ENCODE data around the gene CGB8. TPM values are rescaled to one million over a fixed set of nuclear protein-coding genes. Genes with fewer than 3 reads are reported as not detected.

CGB8 gene
- total RNA-seq, 1 experiment from 2014 or later, result not detected

DNA sequence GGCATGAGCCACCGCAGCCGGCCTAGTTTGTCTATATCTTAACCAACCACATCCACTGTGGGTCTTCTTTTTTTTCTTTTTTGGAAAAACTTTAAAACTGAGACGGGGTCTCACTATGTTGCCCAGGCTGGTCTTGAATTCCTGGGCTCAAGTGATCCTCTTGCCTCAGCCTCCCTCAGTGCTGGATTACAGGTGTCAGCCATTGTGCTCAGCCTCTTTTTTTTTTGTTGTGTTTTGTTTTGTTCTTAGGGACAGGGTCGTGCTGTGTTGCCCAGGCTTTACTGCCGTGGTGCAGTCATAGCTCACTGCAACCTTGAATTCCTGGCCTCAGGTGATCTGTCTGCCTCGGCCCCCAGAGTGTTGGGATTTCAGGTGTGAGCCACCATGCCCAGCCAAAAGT, 43.8 kb upstream of the CGB8 start:
- ChIA-PET POLR2A (no interaction called here), CTCF (no interaction called here)
- H3K4me3 ChIP-seq (ENCODE audit: low read depth in 2 of 2, low read length in 2 of 2), result no peak overlapping the region
- peaks cover 9% of the 10 kb centered on the region for H3K36me3 ChIP-seq (ENCODE audit: control insufficient read depth, insufficient read depth, low read length)
- peaks cover 6% of the 10 kb centered on the region for H3K4me1 ChIP-seq (ENCODE audit: control insufficient read depth, insufficient read depth, low read length)
- in situ Hi-C loops (cut with HindIII; ENCODE audit: low pct_unique_long_range_greater_than_20kb, low sequenced_read_pairs), result no loop called here
- TF ChIP-seq, protein P1, sequence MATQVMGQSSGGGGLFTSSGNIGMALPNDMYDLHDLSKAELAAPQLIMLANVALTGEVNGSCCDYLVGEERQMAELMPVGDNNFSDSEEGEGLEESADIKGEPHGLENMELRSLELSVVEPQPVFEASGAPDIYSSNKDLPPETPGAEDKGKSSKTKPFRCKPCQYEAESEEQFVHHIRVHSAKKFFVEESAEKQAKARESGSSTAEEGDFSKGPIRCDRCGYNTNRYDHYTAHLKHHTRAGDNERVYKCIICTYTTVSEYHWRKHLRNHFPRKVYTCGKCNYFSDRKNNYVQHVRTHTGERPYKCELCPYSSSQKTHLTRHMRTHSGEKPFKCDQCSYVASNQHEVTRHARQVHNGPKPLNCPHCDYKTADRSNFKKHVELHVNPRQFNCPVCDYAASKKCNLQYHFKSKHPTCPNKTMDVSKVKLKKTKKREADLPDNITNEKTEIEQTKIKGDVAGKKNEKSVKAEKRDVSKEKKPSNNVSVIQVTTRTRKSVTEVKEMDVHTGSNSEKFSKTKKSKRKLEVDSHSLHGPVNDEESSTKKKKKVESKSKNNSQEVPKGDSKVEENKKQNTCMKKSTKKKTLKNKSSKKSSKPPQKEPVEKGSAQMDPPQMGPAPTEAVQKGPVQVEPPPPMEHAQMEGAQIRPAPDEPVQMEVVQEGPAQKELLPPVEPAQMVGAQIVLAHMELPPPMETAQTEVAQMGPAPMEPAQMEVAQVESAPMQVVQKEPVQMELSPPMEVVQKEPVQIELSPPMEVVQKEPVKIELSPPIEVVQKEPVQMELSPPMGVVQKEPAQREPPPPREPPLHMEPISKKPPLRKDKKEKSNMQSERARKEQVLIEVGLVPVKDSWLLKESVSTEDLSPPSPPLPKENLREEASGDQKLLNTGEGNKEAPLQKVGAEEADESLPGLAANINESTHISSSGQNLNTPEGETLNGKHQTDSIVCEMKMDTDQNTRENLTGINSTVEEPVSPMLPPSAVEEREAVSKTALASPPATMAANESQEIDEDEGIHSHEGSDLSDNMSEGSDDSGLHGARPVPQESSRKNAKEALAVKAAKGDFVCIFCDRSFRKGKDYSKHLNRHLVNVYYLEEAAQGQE (IDR thresholded peaks at IDR 0.05; ENCODE audit: insufficient read depth in 1 of 2, low read depth in 2 of 2, low read length in 1 of 2), result no peak
- no peak for TF ChIP-seq SIN3A (IDR thresholded peaks at IDR 0.05; ENCODE audit: borderline replicate concordance, insufficient read depth, low read depth, low read length)
- no peak for TF ChIP-seq TCF7L2 (IDR thresholded peaks at IDR 0.05; ENCODE audit: low read depth, low read length)
- TF ChIP-seq, protein P2, sequence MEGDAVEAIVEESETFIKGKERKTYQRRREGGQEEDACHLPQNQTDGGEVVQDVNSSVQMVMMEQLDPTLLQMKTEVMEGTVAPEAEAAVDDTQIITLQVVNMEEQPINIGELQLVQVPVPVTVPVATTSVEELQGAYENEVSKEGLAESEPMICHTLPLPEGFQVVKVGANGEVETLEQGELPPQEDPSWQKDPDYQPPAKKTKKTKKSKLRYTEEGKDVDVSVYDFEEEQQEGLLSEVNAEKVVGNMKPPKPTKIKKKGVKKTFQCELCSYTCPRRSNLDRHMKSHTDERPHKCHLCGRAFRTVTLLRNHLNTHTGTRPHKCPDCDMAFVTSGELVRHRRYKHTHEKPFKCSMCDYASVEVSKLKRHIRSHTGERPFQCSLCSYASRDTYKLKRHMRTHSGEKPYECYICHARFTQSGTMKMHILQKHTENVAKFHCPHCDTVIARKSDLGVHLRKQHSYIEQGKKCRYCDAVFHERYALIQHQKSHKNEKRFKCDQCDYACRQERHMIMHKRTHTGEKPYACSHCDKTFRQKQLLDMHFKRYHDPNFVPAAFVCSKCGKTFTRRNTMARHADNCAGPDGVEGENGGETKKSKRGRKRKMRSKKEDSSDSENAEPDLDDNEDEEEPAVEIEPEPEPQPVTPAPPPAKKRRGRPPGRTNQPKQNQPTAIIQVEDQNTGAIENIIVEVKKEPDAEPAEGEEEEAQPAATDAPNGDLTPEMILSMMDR (IDR thresholded peaks at IDR 0.05), result no peak
- no peak for TF ChIP-seq POLR2AphosphoS5 (IDR thresholded peaks at IDR 0.05; ENCODE audit: low read depth, low read length)
- DNase-seq (ENCODE audit: low read depth, low spot score), result no peak
- H3K27me3 ChIP-seq (ENCODE audit: control insufficient read depth, insufficient read depth, low read length), result no peaks in the 10 kb centered on the region
- no peak for ATAC-seq
- BruUV-seq (replicated peaks), result no TSS peak
- no peaks in the 10 kb centered on the region for H3K9me3 ChIP-seq (ENCODE audit: control insufficient read depth, insufficient read depth, low read depth, low read length)
- intact Hi-C loops (cut with micrococcal nuclease; ENCODE audit: unreplicated experiment), result no loop called here
- no peak overlapping the region for H3K27ac ChIP-seq (ENCODE audit: low read length)

DNA sequence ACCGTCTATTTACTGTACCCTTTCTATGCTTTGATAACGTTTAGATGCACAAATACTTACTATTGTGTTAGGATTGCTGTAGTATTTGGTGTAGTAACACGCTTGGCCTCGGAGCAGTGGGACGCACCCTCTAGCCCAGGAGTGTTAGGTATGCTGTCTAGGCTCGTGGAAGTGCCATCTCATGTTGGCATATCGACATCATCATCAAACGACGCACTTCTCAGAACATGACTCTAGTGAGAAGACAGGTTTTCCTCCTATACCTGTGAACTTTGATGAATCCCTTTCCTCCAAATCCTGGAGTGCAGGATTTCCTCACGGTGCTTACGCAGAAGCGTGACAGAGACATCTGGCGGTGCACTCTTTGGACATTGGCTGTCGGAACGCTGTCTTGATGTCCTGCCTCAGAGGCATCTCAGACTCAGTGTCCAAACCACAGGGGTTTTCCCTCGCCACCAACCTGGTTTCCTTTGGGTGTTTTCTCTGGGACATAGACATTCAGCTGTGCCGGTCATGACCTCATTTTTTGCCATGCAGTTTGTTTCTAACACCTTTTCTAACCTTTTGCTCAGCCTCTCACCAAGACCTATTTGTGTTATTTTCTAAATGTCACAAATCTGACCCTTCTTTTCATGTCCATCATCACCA, 42.6 kb upstream of the CGB8 start:
- ChIA-PET POLR2A (no interaction called here), CTCF (no interaction called here)
- peaks cover 9% of the 10 kb centered on the region for H3K36me3 ChIP-seq (ENCODE audit: control insufficient read depth, insufficient read depth, low read length)
- H3K4me3 ChIP-seq (ENCODE audit: low read depth in 2 of 2, low read length in 2 of 2), result no peak overlapping the region
- no peaks in the 10 kb centered on the region for H3K27me3 ChIP-seq (ENCODE audit: control insufficient read depth, insufficient read depth, low read length)
- TF ChIP-seq, protein P2 (IDR thresholded peaks at IDR 0.05), result no peak
- no peak for TF ChIP-seq POLR2AphosphoS5 (IDR thresholded peaks at IDR 0.05; ENCODE audit: low read depth, low read length)
- in situ Hi-C loops (cut with HindIII; ENCODE audit: low pct_unique_long_range_greater_than_20kb, low sequenced_read_pairs) (no loop called here), intact Hi-C loops (cut with micrococcal nuclease; ENCODE audit: unreplicated experiment) (no loop called here)
- BruUV-seq (replicated peaks), result no TSS peak
- no peaks in the 10 kb centered on the region for H3K4me1 ChIP-seq (ENCODE audit: control insufficient read depth, insufficient read depth, low read length)
- no peak overlapping the region for H3K27ac ChIP-seq (ENCODE audit: low read length)
- no peak for DNase-seq (ENCODE audit: low read depth, low spot score)
- no peak for ATAC-seq
- no peaks in the 10 kb centered on the region for H3K9me3 ChIP-seq (ENCODE audit: control insufficient read depth, insufficient read depth, low read depth, low read length)
